GM18508 (cell line): ENCODE data around the gene AP1M1.

Experiments used
- ATAC-seq: cut with Tn5 transposase; IDR thresholded peaks from one replicate; pipeline ENCODE4 v1.9.1; 2021; ENCODE audit warnings: moderate number of reproducible peaks; ENCODE audit not compliant: insufficient read depth, unreplicated experiment

The AP1M1 gene

GRCh38 chr19:16184665-16185122 lies 13.0 kb upstream of the AP1M1 start:
- ATAC-seq = no peak

DNA sequence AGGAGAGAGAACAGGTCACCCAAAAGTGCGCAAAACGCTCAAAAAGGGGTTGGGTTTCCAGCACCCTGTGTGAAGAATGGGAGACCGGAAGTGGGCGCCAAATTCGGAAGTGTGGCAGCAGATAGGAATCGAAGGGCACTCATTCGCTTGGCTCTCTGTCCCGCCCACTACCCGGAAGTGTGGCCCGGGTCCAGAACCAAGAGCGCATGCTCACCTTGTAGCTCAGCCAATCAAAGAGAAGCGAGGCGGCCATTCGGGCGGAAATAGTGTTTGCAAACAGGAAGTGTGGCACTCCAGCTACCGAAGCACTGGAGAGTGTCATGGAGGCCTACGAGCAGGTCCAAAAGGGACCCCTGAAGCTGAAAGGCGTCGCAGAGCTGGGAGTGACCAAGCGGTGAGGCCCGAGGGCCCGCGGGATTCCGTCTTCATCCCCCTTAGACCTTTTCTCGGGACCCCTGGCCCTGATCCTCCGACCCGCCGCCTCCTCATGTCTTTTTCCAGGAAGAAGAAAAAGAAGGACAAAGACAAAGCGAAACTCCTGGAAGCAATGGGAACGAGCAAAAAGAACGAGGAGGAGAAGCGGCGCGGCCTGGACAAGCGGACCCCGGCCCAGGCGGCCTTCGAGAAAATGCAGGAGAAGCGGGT lies 12.5 kb upstream of the AP1M1 start, which contains the start of gene FAM32A:
Gene FAM32A (plus strand): TSS at position 288 of the 645 bp plus-strand sequence. CDS start 33 bp downstream, at position 321.
- peak; percentile 72 for ATAC-seq

GRCh38 chr19:16185768-16186123 lies 12.0 kb upstream of the AP1M1 start:
- ATAC-seq = no peak

DNA sequence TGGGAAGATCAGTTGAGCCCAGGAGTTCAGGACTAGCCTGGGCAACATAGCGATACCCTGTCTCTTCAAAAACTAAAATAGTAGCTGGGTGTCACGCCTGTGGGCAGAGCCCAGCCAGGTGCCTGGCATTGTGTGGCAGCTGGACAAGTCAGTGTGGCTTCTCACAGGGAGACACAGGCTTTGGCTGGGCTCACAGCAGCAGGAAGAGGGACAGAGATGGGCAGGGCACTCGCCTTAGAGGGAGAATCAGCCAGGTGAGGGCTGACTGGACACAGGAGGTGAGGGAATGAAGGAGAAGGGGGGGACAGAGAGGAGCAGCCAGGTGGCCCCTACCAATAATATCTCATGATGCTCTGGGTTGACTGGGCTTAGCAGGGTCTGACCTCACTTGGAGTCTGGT lies 9.2 kb upstream of the AP1M1 start:
- no peak for ATAC-seq

DNA sequence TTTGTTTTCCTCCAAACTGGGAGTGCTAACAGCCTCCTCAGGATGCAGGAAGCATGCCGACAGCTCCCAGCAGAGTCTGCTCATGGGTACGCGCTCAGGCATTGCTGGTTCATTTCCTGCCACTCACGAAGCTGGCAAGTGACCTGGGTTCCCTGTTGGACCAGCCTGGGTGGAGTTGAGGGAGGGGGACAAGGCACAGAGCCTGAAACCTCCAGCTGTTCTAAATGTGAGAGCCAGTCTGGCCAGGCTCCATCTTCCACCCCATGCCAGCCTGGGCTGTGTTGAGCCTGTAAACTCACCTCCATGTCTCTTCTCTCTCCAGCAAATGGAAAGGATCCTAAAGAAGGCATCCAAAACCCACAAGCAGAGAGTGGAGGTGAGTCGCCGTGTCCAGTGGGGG lies 7.5 kb upstream of the AP1M1 start:
- no peak for ATAC-seq

GRCh38 chr19:16190736-16191135 lies 7.0 kb upstream of the AP1M1 start:
- no peak for ATAC-seq

GRCh38 chr19:16191216-16191908 lies 6.3 kb upstream of the AP1M1 start:
- ATAC-seq = no peak

DNA sequence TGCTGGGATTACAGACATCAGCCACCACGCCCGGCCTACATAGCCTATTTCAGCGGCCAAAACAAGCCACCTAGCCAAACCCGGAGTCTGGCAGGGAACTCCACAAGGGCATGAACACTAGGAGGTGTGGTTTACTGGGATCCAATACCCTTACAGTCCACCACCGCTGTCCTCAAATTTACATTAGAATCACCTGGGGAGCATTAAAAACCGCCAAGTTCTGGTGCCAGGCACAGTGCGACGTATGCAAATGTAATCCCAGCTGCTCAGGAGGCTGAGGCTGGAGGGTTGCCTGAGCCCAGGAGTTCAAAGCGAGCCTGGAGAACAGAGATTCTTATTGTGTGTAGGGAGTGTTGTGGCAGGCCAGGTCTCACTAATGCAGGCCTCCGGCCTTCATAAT lies 4.2 kb upstream of the AP1M1 start:
- no peak for ATAC-seq

DNA sequence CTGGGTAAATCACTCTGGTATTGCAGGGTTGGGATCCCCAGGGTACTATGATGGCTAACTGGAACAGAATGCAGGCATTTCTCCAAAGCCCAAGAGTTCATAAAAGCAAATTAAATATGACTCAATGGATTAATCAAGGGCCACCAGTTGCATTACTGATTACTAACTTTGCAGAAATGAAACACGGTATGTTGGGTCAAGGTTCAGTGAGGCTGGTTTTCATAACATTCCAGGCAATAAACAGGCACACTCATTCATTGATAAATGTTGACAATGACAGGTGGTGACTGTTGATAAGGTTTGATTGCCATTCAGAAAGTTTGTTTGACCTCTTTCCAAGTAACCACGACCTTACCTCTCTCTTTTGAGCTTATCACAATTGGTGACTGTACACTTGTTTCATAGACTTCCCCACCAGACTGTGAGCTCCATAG lies 506 bp upstream of the AP1M1 start:
- no peak for ATAC-seq

DNA sequence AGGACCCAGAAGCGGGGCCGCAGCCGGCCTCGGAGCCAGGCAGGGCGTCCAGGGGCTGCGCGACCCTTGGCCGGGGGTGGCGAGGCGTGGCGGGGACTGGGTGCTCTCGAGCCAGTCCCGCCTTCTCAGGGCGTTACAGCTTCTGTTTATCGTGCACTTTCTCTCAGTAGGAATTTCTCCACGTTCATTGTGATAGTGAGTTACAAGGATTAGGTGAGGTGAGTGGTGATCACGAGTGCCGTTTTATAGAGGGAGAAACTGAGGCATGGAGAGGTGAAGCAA lies 600 bp downstream of the AP1M1 start:
- ATAC-seq = no peak

- ATAC-seq = no peak
These were observed 1.7 kb downstream of the AP1M1 start for GRCh38 chr19:16199275-16199932.

DNA sequence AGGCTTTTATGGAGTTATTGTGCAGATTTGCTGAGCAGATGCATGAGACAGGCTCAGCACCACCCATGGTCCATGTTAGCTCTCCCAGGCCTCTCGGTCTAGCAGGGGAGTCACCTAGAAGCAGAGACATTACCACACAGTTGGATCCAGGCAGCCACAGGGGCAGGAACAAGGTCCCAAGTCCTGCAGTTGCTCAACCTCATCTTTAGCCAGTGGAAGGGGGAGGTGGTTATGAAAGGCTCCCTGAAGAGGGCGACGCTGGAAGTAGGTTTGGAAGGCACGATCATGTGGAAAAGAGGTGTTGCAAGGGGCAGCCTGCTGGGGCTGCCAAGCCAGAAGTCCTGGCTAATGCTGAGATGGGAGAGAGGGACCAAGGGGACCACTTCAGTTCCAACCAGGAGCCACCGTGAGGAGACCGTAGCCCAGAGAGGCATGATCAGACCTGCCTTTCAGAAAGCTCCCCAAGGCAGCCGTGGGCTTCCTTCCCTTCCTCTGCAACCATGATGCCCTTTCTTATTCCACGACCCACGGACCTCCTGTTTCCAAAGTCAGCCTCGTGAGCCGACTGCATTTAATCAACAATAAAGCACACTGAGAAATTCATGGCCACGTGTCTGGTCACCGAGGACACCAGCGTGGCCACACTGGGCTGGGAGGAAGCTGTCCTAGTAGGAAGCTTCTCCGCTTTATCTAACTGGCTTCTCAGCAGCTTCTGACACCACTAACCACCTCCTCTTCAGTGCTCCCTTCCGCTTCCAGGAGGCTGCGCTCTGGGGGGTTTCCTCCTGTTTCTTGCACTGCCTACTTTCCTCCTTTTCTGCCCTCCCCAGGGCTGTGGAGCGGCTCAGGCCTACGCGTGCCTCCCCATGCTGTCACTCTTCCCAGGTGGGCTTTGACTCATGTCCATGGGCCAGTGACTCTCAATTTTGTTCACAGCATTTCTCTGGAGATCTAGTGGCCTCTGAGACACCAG lies 2.6 kb downstream of the AP1M1 start:
- ATAC-seq = no peak

DNA sequence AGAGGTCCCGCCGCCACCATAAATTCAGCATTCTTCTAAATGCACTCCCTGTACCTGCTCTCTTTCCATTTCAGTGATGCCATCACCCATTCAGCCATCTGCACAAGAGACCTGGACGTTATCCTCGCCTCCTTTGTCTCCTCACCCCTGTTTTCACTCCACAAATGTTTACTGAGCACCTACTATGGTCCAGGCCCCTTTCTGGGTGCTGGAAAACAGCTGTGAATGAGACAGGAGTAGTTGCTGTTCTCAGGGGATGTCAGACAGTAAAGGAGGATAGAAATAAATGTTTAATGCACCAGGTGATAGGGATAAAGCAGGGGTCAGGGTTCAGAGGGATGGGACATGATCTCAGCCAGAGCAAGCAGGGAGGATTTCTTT lies 3.3 kb downstream of the AP1M1 start:
- ATAC-seq = no peak

DNA sequence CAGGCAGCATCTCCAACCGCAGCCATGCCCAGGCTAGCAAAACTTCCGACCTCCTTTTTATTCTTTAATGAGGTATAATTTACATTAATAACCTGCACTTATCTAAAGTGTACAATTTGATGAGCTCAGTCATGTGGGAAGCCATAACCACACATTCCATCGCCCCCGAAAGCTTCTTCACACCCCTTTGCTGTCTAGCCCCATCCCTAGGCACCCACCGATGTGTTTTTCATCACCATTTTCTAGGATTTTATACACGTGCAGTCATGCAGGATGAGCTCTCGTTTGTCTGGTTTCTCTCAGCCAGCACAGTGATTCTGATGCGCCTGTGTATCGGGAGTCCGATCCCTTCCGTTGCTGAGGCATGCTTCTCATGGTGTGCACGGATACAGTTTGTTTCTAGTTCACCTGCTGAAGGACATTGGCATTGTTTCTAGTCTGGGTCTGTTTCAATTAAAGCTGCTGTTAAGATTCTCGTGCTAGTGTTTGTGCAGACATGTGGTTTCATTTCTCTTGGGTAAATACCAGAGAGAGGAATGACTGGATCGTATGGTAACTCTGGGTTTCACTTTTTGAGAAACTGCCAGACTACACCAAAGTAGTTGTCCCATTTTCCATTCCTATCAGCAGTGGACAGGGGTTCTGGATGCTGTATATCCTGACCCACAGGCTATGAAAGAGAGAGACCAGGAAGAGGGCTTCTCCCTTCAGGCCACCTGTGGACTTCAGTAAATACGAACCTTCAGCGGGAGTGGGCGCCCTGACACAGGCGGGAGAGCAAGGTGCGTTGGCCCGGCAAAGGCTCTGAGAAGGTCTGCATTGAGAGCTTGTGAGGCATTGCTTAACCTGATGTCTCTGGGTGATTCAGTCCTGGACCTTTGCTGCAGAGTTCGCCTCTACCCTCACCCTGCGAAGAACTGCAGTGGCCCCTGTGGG lies 4.9 kb downstream of the AP1M1 start:
- ATAC-seq = no peak

GRCh38 chr19:16203256-16204004 lies 5.7 kb downstream of the AP1M1 start:
- no peak for ATAC-seq

DNA sequence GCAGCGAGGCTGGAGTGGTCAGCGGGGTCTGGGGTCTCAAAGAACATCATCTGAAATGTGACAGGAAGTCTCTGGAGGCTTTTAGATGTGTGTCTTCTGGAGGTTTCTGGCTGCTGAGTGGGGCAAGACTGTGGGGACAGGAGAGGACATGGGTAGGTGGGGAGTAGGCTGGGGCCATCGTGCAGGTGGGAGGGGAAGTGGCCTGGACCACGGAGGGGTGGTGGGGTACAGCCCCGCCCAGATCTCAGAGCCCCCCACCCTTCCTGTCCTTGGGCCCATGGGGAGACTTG lies 6.2 kb downstream of the AP1M1 start:
- no peak for ATAC-seq

DNA sequence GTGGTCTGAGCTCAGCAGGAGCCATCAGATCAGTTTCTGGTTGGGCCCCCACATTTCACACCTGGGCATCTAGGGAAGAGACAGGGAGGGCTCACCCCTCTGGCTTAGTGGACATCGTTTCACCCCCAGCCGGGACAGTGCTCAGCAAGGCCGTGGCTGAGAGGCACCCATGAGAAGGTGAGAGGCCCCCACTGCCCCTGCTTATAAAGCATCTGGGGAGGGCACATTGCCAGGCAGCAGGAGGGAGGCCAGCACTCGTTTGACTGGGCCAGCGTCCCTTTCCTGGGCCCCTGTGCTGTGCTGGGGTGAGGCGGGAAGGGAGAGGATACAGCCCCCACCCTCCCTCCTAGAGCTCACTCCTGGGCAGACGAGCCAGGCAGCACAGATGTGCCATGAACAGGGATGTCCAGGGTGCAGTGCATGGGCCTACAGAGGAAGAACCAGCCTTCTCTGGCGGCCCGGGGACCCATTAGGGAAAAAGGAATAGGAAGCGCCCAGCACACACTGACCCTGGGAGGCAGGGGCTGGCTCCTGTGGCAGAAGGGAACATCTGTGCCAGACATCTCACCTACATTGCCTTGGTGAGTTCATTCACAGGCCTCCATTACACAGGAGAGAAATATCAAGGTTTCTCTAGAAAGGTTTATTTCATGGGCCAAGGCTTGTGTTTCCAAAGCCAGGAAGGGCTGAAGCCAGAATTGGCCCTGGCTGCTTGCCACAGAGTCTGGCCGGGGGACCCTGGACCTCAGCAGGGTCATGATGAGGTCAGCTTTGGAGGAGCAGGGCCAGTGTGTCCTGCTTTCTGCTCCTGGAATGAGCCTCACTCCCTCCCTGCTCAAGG lies 7.7 kb downstream of the AP1M1 start:
- no peak for ATAC-seq

DNA sequence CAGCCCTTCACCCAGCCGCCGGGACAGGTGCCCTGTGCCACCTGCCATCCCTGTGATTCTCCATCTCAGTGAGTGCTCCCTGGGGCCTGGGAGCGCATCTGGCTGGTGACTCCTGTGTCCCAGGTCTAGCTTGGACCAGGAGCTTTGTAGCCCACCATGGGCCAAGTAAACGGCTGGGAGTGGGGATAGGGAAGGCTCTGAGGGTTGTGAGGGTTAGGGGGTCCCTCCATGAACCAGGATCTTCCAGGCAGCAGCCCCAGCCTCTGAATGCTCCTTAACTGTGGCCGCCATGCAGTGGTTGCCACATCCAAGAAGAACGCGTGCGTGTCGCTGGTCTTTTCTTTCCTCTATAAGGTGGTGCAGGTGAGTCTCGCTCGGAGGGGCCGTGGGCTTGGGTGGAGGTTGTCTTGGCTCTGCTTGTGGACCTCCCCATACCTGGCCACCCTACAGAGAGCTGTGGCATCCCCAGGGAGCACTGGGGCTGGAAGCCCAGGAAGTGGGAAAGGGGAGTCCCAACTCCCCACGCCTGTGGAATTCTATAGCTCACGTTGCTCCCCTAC lies 8.4 kb downstream of the AP1M1 start:
- no peak for ATAC-seq
